B cell (primary cell): Measurements from ENCODE around the gene PTPN23. TPM values are rescaled to one million over a fixed set of nuclear protein-coding genes. Genes with fewer than 3 reads are reported as not detected.

Source experiments
- ATAC-seq: fragments of 200-7000 bp; cut with Tn5 transposase; one replicate; pipeline ENCODE4 v1.10.0; 2021; ENCODE audit warnings: low read depth, mild to moderate bottlenecking, moderate number of reproducible peaks, moderate library complexity
- CTCF ChIA-PET: fragments of 350-600 bp; sonication (Branson Sonifier 250); formaldehyde crosslinking; loops from one replicate; lab custom pipeline; 2021; ENCODE audit warnings: antibody characterized with exemption, inconsistent platforms; lab: Charles Lee
- POLR2A ChIA-PET: fragments of 350-600 bp; sonication (Branson Sonifier 250); formaldehyde crosslinking; loops from one replicate; lab custom pipeline; 2021; ENCODE audit warnings: antibody characterized with exemption; lab: Charles Lee
- DNase-seq: peaks from one replicate; pipeline ENCODE4 v3.0.0; 2013
- H2AFZ ChIP-seq: 2 replicates; pipeline ENCODE4 v1.6.1; 2012; ENCODE audit warnings: mild to moderate bottlenecking, low read depth, low read length; ENCODE audit not compliant: insufficient read depth, poor library complexity, severe bottlenecking
- H3K27ac ChIP-seq, 2 donors: 1 replicate in 1 of 2; 2 replicates in 1 of 2; pipeline ENCODE4 v1.5.1; 2012 to 2013; ENCODE audit warnings: low read length in 2 of 2, mild to moderate bottlenecking in 2 of 2, moderate library complexity in 1 of 2
- H3K27me3 ChIP-seq, 4 experiments: fragments of 200-600 bp in 1 of 4; sonication (generic) in 1 of 4; replicated peaks in 1 of 4; 1 replicate in 2 of 4; 2 replicates in 2 of 4; pipeline versions ENCODE4 v1.6.1 to v1.7.0; 2013 to 2016; ENCODE audit warnings: low read length in 3 of 4, mild to moderate bottlenecking in 2 of 4, mixed read lengths in 1 of 4, moderate library complexity in 1 of 4; ENCODE audit not compliant: insufficient read depth in 4 of 4, control insufficient read depth in 3 of 4; ENCODE audit errors: control extremely low read depth in 1 of 4
- H3K36me3 ChIP-seq, 2 experiments: replicated peaks in 1 of 2; 1 replicate in 1 of 2; 2 replicates in 1 of 2; pipeline versions ENCODE4 v1.6.1 to v1.7.1; 2013; ENCODE audit warnings: low read length in 1 of 2; ENCODE audit not compliant: insufficient read depth in 2 of 2, control insufficient read depth in 1 of 2; ENCODE audit errors: control extremely low read depth in 1 of 2, extremely low read depth in 1 of 2
- H3K4me1 ChIP-seq, 2 donors: fragments of 200-600 bp in 1 of 2; sonication (generic) in 1 of 2; 1 replicate in 1 of 2; 2 replicates in 1 of 2; pipeline versions ENCODE4 v1.5.1 to v1.6.1; 2013 to 2017; ENCODE audit warnings: low read length in 2 of 2; ENCODE audit not compliant: control insufficient read depth in 2 of 2, insufficient read depth in 2 of 2
- H3K4me2 ChIP-seq: replicated peaks from 2 replicates; pipeline ENCODE3; 2012; ENCODE audit warnings: mild to moderate bottlenecking, low read depth, low read length; ENCODE audit not compliant: poor library complexity, severe bottlenecking
- H3K4me3 ChIP-seq, 5 experiments: fragments of 200-600 bp in 1 of 5; sonication (generic) in 1 of 5; 1 replicate in 3 of 5; 2 replicates in 2 of 5; pipeline versions ENCODE4 v1.5.1 to v1.7.0; 2011 to 2016; ENCODE audit warnings: low read length in 4 of 5, mild to moderate bottlenecking in 4 of 5, low read depth in 2 of 5, control low read depth in 1 of 5, moderate library complexity in 1 of 5; ENCODE audit not compliant: insufficient read depth in 1 of 5; ENCODE audit errors: control extremely low read depth in 1 of 5, extremely low read depth in 1 of 5
- H3K79me2 ChIP-seq: fragments of 200-600 bp; sonication (generic); one replicate; pipeline ENCODE4 v1.6.0; 2016; ENCODE audit warnings: low read length; ENCODE audit not compliant: control insufficient read depth, insufficient read depth
- H3K9ac ChIP-seq: fragments of 200-600 bp; sonication (generic); 2 replicates; pipeline ENCODE4 v1.6.1; 2017; ENCODE audit warnings: mild to moderate bottlenecking, low read length, moderate library complexity
- H3K9me3 ChIP-seq, 3 donors: one replicate each; pipeline versions ENCODE4 v1.6.1 to v1.7.1; 2013; ENCODE audit warnings: low read length in 2 of 3; ENCODE audit not compliant: control insufficient read depth in 2 of 3, insufficient read depth in 1 of 3; ENCODE audit errors: control extremely low read depth in 1 of 3
- H4K20me1 ChIP-seq: 2 replicates; pipeline ENCODE4 v1.6.0; 2012; ENCODE audit warnings: mild to moderate bottlenecking, low read length; ENCODE audit not compliant: insufficient read depth, control insufficient read depth, poor library complexity, severe bottlenecking
- H3K27ac Mint-ChIP-seq: one replicate; pipeline ENCODE4 v1.8.0; 2021; ENCODE audit warnings: mixed read lengths
- H3K27me3 Mint-ChIP-seq: one replicate; pipeline ENCODE4 v1.8.0; 2021; ENCODE audit warnings: mixed read lengths
- H3K4me1 Mint-ChIP-seq: one replicate; pipeline ENCODE4 v1.8.0; 2021; ENCODE audit warnings: mixed read lengths
- H3K4me3 Mint-ChIP-seq: one replicate; pipeline ENCODE4 v1.8.0; 2021; ENCODE audit warnings: mixed read lengths
- H3K9me3 Mint-ChIP-seq: one replicate; pipeline ENCODE4 v1.8.0; 2022; ENCODE audit warnings: mixed read lengths; ENCODE audit not compliant: insufficient read depth
- EZH2 ChIP-seq: IDR thresholded peaks from 2 replicates; pipeline ENCODE4 v1.6.1; 2012; ENCODE audit warnings: borderline replicate concordance, low read depth, mild to moderate bottlenecking, moderate library complexity, low read length; ENCODE audit not compliant: insufficient read depth, poor library complexity, severe bottlenecking
- WGBS: methylation state at CpG from one replicate; pipeline ENCODE4 v1.1.5; 2013; ENCODE audit warnings: missing lambda C conversion rate; ENCODE audit not compliant: insufficient coverage; 5-methylcytosine and 5-hydroxymethylcytosine counted together
- intact Hi-C: fragments of 100-400 bp; cut with micrococcal nuclease; formaldehyde crosslinking; loops from one replicate; pipeline ENCODE4 v1.10.0; 2022
- polyA plus RNA-seq: library from polyadenylated mRNA; depleted of rRNA; stranded (reverse); fragments of >200 nt; gene quantifications from 2 replicates; pipeline ENCODE4 v1.2.3, GENCODE V29; 2012
- total RNA-seq, 2 donors: library from RNA; stranded (reverse); fragments of 120-200 nt in 1 of 2; gene quantifications; 1 replicate in 1 of 2; 2 replicates in 1 of 2; pipeline versions ENCODE4 v1.2.3 to v1.2.4, GENCODE V29; 2013 to 2022
- TF ChIP-seq, protein P1 (sequence below): fragments of 200-600 bp; IDR thresholded peaks from one replicate; pipeline ENCODE4 v1.8.0; 2022; ENCODE audit warnings: antibody characterized with exemption, mild to moderate bottlenecking

The PTPN23 gene
- total and polyA plus RNA-seq, 2 donors (not counting 1 experiment from before 2014, with no cell fraction given): 21.3 to 68.8 TPM

GRCh38 chr3:47333907-47334306, 46.9 kb upstream of the PTPN23 start:
- H3K79me2 ChIP-seq: peaks cover 3% of the 10 kb centered on the region
- H3K27me3 ChIP-seq: no peaks in the 10 kb centered on the region
- ATAC-seq: no peak
- no peaks in the 10 kb centered on the region for H4K20me1 ChIP-seq
- Mint-ChIP-seq H3K9me3 (no peaks in the 10 kb centered on the region), H3K27ac (no peak overlapping the region), H3K4me3 (no peak overlapping the region), H3K4me1 (no peaks in the 10 kb centered on the region), H3K27me3 (no peaks in the 10 kb centered on the region)
- CTCF ChIA-PET: interaction anchor here (0.9 to 2.8 kb wide), 2 partner anchors 10 to 168 kb away, joined by 3 to 7 read pairs; no protein-coding TSS in a partner anchor
- no peak overlapping the region for H3K27ac ChIP-seq
- no peaks in the 10 kb centered on the region for H3K9me3 ChIP-seq
- POLR2A ChIA-PET: no interaction called here
- no peak overlapping the region for H3K4me3 ChIP-seq
- H3K36me3 ChIP-seq: peaks cover 4 to 75% of the 10 kb centered on the region in 2 experiments
- no peak for TF ChIP-seq EZH2
- TF ChIP-seq, protein P1, sequence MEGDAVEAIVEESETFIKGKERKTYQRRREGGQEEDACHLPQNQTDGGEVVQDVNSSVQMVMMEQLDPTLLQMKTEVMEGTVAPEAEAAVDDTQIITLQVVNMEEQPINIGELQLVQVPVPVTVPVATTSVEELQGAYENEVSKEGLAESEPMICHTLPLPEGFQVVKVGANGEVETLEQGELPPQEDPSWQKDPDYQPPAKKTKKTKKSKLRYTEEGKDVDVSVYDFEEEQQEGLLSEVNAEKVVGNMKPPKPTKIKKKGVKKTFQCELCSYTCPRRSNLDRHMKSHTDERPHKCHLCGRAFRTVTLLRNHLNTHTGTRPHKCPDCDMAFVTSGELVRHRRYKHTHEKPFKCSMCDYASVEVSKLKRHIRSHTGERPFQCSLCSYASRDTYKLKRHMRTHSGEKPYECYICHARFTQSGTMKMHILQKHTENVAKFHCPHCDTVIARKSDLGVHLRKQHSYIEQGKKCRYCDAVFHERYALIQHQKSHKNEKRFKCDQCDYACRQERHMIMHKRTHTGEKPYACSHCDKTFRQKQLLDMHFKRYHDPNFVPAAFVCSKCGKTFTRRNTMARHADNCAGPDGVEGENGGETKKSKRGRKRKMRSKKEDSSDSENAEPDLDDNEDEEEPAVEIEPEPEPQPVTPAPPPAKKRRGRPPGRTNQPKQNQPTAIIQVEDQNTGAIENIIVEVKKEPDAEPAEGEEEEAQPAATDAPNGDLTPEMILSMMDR: no peak
- 94% methylated on average over 3 of the region's 3 CpGs for WGBS
- no peak for DNase-seq
- H2AFZ ChIP-seq: no peak overlapping the region
- H3K4me2 ChIP-seq: no peak overlapping the region
- intact Hi-C loops: no loop called here
- no peak overlapping the region for H3K9ac ChIP-seq
- no peaks in the 10 kb centered on the region for H3K4me1 ChIP-seq

GRCh38 chr3:47337656-47338055, 43.2 kb upstream of the PTPN23 start:
- Histone ChIP-seq H3K4me1 (no peaks in the 10 kb centered on the region), H2AFZ (no peak overlapping the region), H3K27ac (no peak overlapping the region), H3K36me3 (peaks cover 4 to 91% of the 10 kb centered on the region in 2 experiments), H3K9me3 (no peaks in the 10 kb centered on the region), H4K20me1 (no peaks in the 10 kb centered on the region), H3K4me3 (no peak overlapping the region), H3K9ac (no peak overlapping the region), H3K27me3 (no peaks in the 10 kb centered on the region), H3K79me2 (no peaks in the 10 kb centered on the region), H3K4me2 (no peak overlapping the region)
- Mint-ChIP-seq H3K4me3 (no peak overlapping the region), H3K27ac (no peak overlapping the region), H3K9me3 (no peaks in the 10 kb centered on the region), H3K27me3 (no peaks in the 10 kb centered on the region), H3K4me1 (no peaks in the 10 kb centered on the region)
- CTCF ChIA-PET: interaction anchor here (1.0 kb wide), 1 partner anchor 14 kb away, joined by 8 read pairs; no protein-coding TSS in a partner anchor
- DNase-seq (no peak), ATAC-seq (no peak)
- POLR2A ChIA-PET: no interaction called here
- TF ChIP-seq, protein P1: no peak
- no peak for TF ChIP-seq EZH2
- WGBS: 94% methylated on average over 5 of the region's 5 CpGs
- intact Hi-C loops: no loop called here
